Endodermal cell (in vitro differentiated cells): ENCODE data around the gene FMNL2. TPM values are rescaled to one million over a fixed set of nuclear protein-coding genes. Genes with fewer than 3 reads are reported as not detected.

Experiments
- DNase-seq: peaks from one replicate; pipeline ENCODE4 v3.0.0-alpha.2; 2017
- H3K27ac ChIP-seq: 2 replicates; pipeline ENCODE4 v1.5.1; 2013; ENCODE audit warnings: mild to moderate bottlenecking, low read depth, low read length, moderate library complexity
- H3K27me3 ChIP-seq: 2 replicates; pipeline ENCODE4 v1.6.1; 2013; ENCODE audit warnings: mild to moderate bottlenecking, low read length, moderate library complexity; ENCODE audit not compliant: insufficient read depth, control insufficient read depth, poor library complexity, severe bottlenecking
- H3K36me3 ChIP-seq: 2 replicates; pipeline ENCODE4 v1.7.0; 2013; ENCODE audit warnings: mild to moderate bottlenecking, low read length, moderate library complexity; ENCODE audit not compliant: control insufficient read depth, insufficient read depth
- H3K4me1 ChIP-seq: one replicate; pipeline ENCODE4 v1.7.0; 2013; ENCODE audit warnings: low read length; ENCODE audit not compliant: control insufficient read depth, insufficient read depth
- H3K4me3 ChIP-seq: 2 replicates; pipeline ENCODE4 v1.5.1; 2013; ENCODE audit warnings: mild to moderate bottlenecking, low read length, moderate library complexity
- H3K9ac ChIP-seq: 2 replicates; pipeline ENCODE4 v1.6.1; 2013; ENCODE audit warnings: mild to moderate bottlenecking, low read length, moderate library complexity; ENCODE audit not compliant: poor library complexity, severe bottlenecking; ENCODE audit errors: extremely low read depth
- H3K9me3 ChIP-seq: 2 replicates; pipeline ENCODE4 v1.6.1; 2013; ENCODE audit warnings: mild to moderate bottlenecking, low read length, moderate library complexity; ENCODE audit not compliant: control insufficient read depth
- H3K27ac Mint-ChIP-seq: 2 replicates; pipeline ENCODE4 v1.8.0; 2020; ENCODE audit warnings: mixed read lengths
- H3K27me3 Mint-ChIP-seq: 2 replicates; pipeline ENCODE4 v1.8.0; 2021; ENCODE audit warnings: mild to moderate bottlenecking, mixed read lengths; ENCODE audit not compliant: insufficient read depth
- H3K36me3 Mint-ChIP-seq: 2 replicates; pipeline ENCODE4 v1.8.0; 2020; ENCODE audit warnings: low read depth, mixed read lengths
- H3K4me1 Mint-ChIP-seq: 2 replicates; pipeline ENCODE4 v1.8.0; 2020; ENCODE audit warnings: mixed read lengths
- H3K4me3 Mint-ChIP-seq: 2 replicates; pipeline ENCODE4 v1.8.0; 2020; ENCODE audit warnings: mild to moderate bottlenecking, moderate library complexity, mixed read lengths
- H3K9me3 Mint-ChIP-seq: 2 replicates; pipeline ENCODE4 v1.8.0; 2020; ENCODE audit warnings: mild to moderate bottlenecking, mixed read lengths
- WGBS, 2 experiments: methylation state at CpG; one replicate each; pipeline versions ENCODE4 v1.1.5 to v1.1.7; 2013; ENCODE audit warnings: missing lambda C conversion rate in 2 of 2, mixed read lengths in 1 of 2; ENCODE audit not compliant: insufficient coverage in 1 of 2, insufficient read length in 1 of 2; 5-methylcytosine and 5-hydroxymethylcytosine counted together
- total RNA-seq, 2 donors: library from RNA; stranded (reverse); fragmentation: NEBNext Ultra II Directional in 1 of 2; extraction: Animal tissue kit (Norgen Biotek cat#: 25700) in 1 of 2; gene quantifications; 2 replicates in 1 of 2; 3 replicates in 1 of 2; pipeline ENCODE4 v1.2.1, GENCODE V29; 2021
- TF ChIP-seq, protein P1 (sequence below): fragments of 200-600 bp; sonication (generic); conservative IDR thresholded peaks from 2 replicates; pipeline ENCODE4 v1.5.0; 2021; ENCODE audit warnings: antibody characterized with exemption, mild to moderate bottlenecking

Gene FMNL2
- total RNA-seq, 2 donors from 2014 or later: 49.4 to 51.8 TPM

DNA sequence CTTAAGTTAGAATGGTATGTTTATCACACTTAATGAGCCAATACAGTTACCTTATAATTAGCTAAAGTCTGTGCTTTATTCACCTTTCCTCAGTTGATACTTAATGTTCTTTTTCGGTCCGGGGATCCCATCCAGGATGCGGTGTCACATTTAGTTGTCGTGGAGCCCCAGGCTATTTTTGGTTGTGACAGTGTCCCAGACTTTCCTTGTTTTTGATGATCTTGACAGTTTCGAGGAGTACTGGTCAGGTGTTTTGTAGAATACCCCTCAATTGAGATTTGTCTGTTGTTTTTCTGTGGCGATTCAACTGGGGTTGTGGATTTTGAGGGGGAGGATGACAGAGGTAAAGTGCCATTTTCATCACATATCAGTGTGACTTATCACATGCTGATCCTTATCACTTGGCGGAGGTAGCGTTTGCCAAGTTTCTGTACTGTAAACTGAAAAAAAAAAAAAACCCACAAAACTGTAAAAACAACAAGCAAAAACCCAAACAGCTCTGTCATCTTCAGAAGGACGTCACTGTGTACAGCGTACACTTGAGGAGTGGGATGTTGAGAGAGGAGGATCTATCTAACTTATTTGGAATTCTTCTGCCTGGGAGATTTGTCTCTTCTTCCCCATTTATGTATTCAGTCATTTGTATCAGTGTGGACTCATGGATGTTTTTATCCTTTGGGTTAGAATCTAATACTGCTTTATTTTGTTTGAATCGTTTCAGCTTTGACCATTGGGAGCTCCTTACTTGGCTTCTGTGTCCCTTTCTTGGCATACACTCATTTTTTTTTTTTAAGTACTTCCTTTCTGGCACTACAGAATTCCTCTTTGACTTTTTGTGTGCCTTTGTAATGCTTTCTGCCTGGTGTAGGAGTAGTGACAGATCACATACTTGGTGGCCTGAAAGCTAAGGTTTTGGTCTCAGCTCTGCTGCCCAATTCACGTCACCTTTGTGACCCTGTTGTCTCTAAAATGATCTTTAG is 68.1 kb downstream of the FMNL2 start:
- Mint-ChIP-seq H3K4me3 (no peak overlapping the region), H3K36me3 (no peaks in the 10 kb centered on the region), H3K4me1 (peaks cover 52% of the 10 kb centered on the region), H3K27me3 (no peaks in the 10 kb centered on the region), H3K27ac (no peak overlapping the region), H3K9me3 (no peaks in the 10 kb centered on the region)
- TF ChIP-seq, protein P1, sequence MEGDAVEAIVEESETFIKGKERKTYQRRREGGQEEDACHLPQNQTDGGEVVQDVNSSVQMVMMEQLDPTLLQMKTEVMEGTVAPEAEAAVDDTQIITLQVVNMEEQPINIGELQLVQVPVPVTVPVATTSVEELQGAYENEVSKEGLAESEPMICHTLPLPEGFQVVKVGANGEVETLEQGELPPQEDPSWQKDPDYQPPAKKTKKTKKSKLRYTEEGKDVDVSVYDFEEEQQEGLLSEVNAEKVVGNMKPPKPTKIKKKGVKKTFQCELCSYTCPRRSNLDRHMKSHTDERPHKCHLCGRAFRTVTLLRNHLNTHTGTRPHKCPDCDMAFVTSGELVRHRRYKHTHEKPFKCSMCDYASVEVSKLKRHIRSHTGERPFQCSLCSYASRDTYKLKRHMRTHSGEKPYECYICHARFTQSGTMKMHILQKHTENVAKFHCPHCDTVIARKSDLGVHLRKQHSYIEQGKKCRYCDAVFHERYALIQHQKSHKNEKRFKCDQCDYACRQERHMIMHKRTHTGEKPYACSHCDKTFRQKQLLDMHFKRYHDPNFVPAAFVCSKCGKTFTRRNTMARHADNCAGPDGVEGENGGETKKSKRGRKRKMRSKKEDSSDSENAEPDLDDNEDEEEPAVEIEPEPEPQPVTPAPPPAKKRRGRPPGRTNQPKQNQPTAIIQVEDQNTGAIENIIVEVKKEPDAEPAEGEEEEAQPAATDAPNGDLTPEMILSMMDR: no peak
- Histone ChIP-seq H3K9me3 (no peaks in the 10 kb centered on the region), H3K9ac (no peak overlapping the region), H3K27ac (no peak overlapping the region), H3K4me3 (no peak overlapping the region), H3K4me1 (peaks cover 12% of the 10 kb centered on the region), H3K27me3 (no peaks in the 10 kb centered on the region), H3K36me3 (no peaks in the 10 kb centered on the region)
- 89 to 96% methylated on average over 5 to 12 of the region's 12 CpGs for WGBS, 2 experiments
- DNase-seq: no peak

DNA sequence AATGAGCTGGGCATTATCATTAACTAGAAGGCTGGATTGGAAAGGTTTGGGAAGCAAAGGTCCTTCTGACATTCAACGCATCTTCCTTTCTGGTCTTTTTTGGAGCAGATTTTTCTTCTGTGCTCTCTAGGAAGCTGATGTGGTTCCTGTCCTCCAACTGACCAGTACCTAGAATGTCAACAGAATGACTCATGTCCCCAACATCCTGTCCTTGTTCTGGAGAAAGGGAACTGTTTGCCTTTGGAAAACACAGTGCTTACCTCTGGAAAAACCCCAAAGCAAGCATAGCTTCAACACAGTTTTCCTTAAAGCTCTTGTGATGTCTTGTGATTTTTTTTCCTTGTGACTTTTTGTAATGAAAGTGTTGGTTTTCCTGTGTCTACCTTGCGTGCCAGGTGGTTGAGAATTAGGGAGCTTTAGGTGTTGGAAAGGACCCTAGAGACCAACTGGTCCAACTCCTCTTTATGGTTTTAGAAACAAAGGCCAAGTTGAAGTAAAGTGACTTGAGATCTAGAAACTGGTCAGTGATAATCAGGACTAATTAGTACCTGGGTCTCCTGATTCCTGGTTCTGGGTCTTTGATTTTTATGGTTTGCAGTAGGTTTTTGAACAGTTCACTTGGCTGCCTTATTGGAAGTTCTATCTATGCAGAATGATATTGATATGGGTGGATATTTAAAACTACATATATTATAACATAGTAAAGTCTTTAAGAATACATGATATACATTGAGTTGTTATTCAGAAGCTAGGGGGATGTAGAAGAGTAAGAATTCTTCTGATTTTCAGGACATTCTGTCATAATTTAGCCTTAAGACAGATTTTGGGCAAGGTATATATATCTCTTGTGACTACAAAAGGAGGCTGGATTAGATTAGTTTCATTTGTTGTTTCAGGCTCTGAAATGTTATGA is 70.5 kb downstream of the FMNL2 start:
- Histone ChIP-seq H3K9me3 (no peaks in the 10 kb centered on the region), H3K27me3 (no peaks in the 10 kb centered on the region), H3K27ac (no peak overlapping the region), H3K4me1 (peaks cover 16% of the 10 kb centered on the region), H3K4me3 (no peak overlapping the region), H3K36me3 (no peaks in the 10 kb centered on the region), H3K9ac (no peak overlapping the region)
- Mint-ChIP-seq H3K9me3 (no peaks in the 10 kb centered on the region), H3K27ac (no peak overlapping the region), H3K4me3 (no peak overlapping the region), H3K4me1 (peaks cover 72% of the 10 kb centered on the region), H3K36me3 (no peaks in the 10 kb centered on the region), H3K27me3 (no peaks in the 10 kb centered on the region)
- DNase-seq: no peak
- 95 to 100% methylated on average over 1 to 2 of the region's 2 CpGs for WGBS, 2 experiments
- TF ChIP-seq, protein P1: no peak

DNA sequence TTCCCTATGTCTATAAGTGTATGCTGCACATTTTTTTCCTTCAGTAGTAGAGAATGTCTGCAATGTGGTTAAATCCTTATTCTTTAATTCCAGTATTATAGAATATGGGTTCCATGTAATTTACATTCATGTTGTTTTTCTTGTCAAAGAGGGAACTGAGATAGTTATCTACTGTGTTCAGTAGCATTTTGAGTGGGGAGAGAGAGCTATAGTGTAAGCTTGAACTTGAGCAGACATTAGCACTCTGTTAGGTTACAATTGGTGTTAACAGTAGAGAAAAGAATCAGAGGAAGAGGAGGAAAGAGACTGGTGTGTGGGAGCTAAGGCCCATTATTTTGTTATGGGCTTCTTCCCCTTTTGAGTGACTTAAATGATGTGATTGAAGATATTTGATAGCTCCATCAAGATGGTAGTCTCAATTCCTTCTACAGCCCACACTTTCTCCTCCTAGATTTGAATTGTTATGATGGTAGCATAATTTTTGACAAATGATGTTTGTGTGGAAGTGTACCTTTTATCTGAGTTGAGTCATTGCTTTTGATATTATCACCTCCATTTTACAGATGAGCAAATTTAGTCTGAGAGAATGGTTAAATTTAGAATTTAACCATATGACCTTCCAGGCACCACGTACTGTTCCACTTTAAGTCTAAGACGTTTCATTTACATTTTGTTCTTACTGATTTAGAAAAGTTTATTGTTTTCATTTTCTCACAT is 71.3 kb downstream of the FMNL2 start:
- Mint-ChIP-seq H3K36me3 (no peaks in the 10 kb centered on the region), H3K27ac (no peak overlapping the region), H3K4me3 (no peak overlapping the region), H3K9me3 (no peaks in the 10 kb centered on the region), H3K4me1 (peaks cover 75% of the 10 kb centered on the region), H3K27me3 (no peaks in the 10 kb centered on the region)
- 100% methylated on average over 1 of the region's 2 CpGs; no CpG with 5 or more reads in 1 of the 2 experiments for WGBS, 2 experiments
- Histone ChIP-seq H3K27me3 (no peaks in the 10 kb centered on the region), H3K36me3 (no peaks in the 10 kb centered on the region), H3K4me1 (peaks cover 22% of the 10 kb centered on the region), H3K9ac (no peak overlapping the region), H3K27ac (no peak overlapping the region), H3K4me3 (no peak overlapping the region), H3K9me3 (no peaks in the 10 kb centered on the region)
- no peak for DNase-seq
- TF ChIP-seq, protein P1: no peak
